RWPE2 (cell line): Measurements from ENCODE around the gene TPMT.
A peak's percentile ranks its signal among the peaks of the same experiment; 100 is the strongest.

Source experiments
- ATAC-seq: fragments of 200-7000 bp; cut with Tn5 transposase; 3 replicates; pipeline ENCODE4 v1.9.1; 2021; ENCODE audit warnings: low read depth
- DNase-seq: peaks from one replicate; pipeline ENCODE4 v3.0.0-alpha.2; 2020; ENCODE audit warnings: low spot score
- H3K27ac ChIP-seq: fragments of 450-650 bp; 2 replicates; pipeline ENCODE4 v1.5.1; 2017; ENCODE audit warnings: mild to moderate bottlenecking; ENCODE audit not compliant: poor library complexity, severe bottlenecking
- H3K27me3 ChIP-seq: fragments of 250-450 bp; sonication (Bioruptor Pico); 2 replicates; pipeline ENCODE4 v1.5.1; 2021; ENCODE audit warnings: mild to moderate bottlenecking, moderate library complexity; ENCODE audit not compliant: insufficient read depth, poor library complexity, severe bottlenecking
- H3K36me3 ChIP-seq: fragments of 250-450 bp; sonication (Bioruptor Pico); 2 replicates; pipeline ENCODE4 v1.5.1; 2020; ENCODE audit warnings: low read depth, mild to moderate bottlenecking, moderate library complexity
- H3K4me1 ChIP-seq: fragments of 250-450 bp; sonication (Bioruptor Pico); 2 replicates; pipeline ENCODE4 v1.5.1; 2021; ENCODE audit warnings: mild to moderate bottlenecking, moderate library complexity; ENCODE audit not compliant: insufficient read depth, poor library complexity, severe bottlenecking
- H3K4me3 ChIP-seq: fragments of 250-450 bp; sonication (Bioruptor Pico); 2 replicates; pipeline ENCODE4 v1.5.1; 2021; ENCODE audit warnings: mild to moderate bottlenecking, moderate library complexity; ENCODE audit not compliant: severe bottlenecking
- H3K9me3 ChIP-seq: fragments of 250-450 bp; sonication (Bioruptor Pico); 2 replicates; pipeline ENCODE4 v1.5.1; 2021; ENCODE audit warnings: mild to moderate bottlenecking, moderate library complexity; ENCODE audit not compliant: severe bottlenecking
- TF ChIP-seq, protein P1 (sequence below): fragments of 450-650 bp; IDR thresholded peaks from one replicate; pipeline ENCODE4 v1.5.1; 2017; ENCODE audit warnings: mild to moderate bottlenecking, moderate library complexity; ENCODE audit not compliant: poor library complexity, severe bottlenecking

The TPMT gene

GRCh38 chr6:18101873-18102272 lies 53.0 kb downstream of the TPMT start:
- H3K4me1 ChIP-seq = no peaks in the 10 kb centered on the region
- TF ChIP-seq, protein P1, sequence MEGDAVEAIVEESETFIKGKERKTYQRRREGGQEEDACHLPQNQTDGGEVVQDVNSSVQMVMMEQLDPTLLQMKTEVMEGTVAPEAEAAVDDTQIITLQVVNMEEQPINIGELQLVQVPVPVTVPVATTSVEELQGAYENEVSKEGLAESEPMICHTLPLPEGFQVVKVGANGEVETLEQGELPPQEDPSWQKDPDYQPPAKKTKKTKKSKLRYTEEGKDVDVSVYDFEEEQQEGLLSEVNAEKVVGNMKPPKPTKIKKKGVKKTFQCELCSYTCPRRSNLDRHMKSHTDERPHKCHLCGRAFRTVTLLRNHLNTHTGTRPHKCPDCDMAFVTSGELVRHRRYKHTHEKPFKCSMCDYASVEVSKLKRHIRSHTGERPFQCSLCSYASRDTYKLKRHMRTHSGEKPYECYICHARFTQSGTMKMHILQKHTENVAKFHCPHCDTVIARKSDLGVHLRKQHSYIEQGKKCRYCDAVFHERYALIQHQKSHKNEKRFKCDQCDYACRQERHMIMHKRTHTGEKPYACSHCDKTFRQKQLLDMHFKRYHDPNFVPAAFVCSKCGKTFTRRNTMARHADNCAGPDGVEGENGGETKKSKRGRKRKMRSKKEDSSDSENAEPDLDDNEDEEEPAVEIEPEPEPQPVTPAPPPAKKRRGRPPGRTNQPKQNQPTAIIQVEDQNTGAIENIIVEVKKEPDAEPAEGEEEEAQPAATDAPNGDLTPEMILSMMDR = no peak
- H3K27ac ChIP-seq = no peak overlapping the region
- no peaks in the 10 kb centered on the region for H3K36me3 ChIP-seq
- ATAC-seq (no peak), DNase-seq (no peak)
- H3K9me3 ChIP-seq = no peaks in the 10 kb centered on the region
- no peaks in the 10 kb centered on the region for H3K27me3 ChIP-seq
- H3K4me3 ChIP-seq = no peak overlapping the region

- no peaks in the 10 kb centered on the region for H3K36me3 ChIP-seq
- TF ChIP-seq, protein P1 = no peak
- H3K27ac ChIP-seq = no peak overlapping the region
- DNase-seq (no peak), ATAC-seq (peak; percentile 38; the same call in 1 of the 3 replicates)
- H3K27me3 ChIP-seq = no peaks in the 10 kb centered on the region
- no peak overlapping the region for H3K4me3 ChIP-seq
- no peaks in the 10 kb centered on the region for H3K4me1 ChIP-seq
- H3K9me3 ChIP-seq = no peaks in the 10 kb centered on the region
Observed at GRCh38 chr6:18101271-18101670, 53.6 kb downstream of the TPMT start.

DNA sequence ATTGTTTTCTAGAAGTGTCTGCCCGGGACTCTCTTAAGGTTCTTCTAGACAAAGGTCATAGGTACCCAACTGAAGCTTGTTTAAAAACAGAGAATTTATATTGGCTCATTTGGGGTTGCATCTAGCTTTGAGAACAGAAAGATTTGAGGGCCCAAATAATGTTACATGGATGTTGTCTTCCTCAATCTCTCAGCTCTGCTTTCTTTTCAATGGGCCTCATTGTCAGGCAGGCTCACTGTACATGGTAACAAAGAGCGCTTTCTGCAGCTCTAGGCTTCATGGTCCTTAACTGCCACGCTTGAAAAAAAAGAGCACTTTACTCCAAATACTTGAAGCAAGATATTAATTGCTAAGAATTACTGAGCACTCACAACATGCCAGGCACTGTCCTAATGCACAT lies 54.6 kb downstream of the TPMT start:
- no peaks in the 10 kb centered on the region for H3K9me3 ChIP-seq
- ATAC-seq (no peak), DNase-seq (no peak)
- H3K4me3 ChIP-seq = no peak overlapping the region
- no peak overlapping the region for H3K27ac ChIP-seq
- H3K36me3 ChIP-seq = no peaks in the 10 kb centered on the region
- no peaks in the 10 kb centered on the region for H3K4me1 ChIP-seq
- H3K27me3 ChIP-seq = no peaks in the 10 kb centered on the region
- TF ChIP-seq, protein P1 = no peak

DNA sequence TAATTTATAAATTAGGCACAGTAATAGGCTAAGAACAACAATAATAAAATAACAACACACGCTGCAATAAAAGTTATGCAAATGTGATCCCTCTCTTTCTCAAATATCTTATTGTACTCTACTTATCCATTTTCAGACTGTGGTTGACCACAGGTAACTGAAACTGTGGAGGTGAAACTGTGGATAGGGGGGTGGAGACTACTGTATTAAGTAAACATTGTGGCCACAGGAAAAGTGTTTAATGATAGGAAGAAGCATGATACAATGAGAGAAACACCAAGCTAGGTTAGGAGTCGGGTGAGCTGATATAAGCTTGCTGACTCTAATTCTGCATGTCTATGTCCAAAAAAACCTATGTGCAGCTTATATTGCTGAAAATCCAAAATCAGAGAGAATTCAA lies 55.4 kb downstream of the TPMT start:
- DNase-seq = no peak
- no peaks in the 10 kb centered on the region for H3K36me3 ChIP-seq
- H3K4me3 ChIP-seq = no peak overlapping the region
- H3K4me1 ChIP-seq = no peaks in the 10 kb centered on the region
- no peaks in the 10 kb centered on the region for H3K27me3 ChIP-seq
- no peaks in the 10 kb centered on the region for H3K9me3 ChIP-seq
- TF ChIP-seq, protein P1 = no peak
- no peak for ATAC-seq
- no peak overlapping the region for H3K27ac ChIP-seq

GRCh38 chr6:18096423-18096822 lies 58.5 kb downstream of the TPMT start:
- no peaks in the 10 kb centered on the region for H3K9me3 ChIP-seq
- TF ChIP-seq, protein P1 = no peak
- H3K4me3 ChIP-seq = no peak overlapping the region
- H3K4me1 ChIP-seq = no peaks in the 10 kb centered on the region
- DNase-seq = no peak
- ATAC-seq = no peak
- H3K27ac ChIP-seq = no peak overlapping the region
- H3K27me3 ChIP-seq = no peaks in the 10 kb centered on the region
- no peaks in the 10 kb centered on the region for H3K36me3 ChIP-seq
